ENCODE data around the gene NSMCE3.

- no peak for TF ChIP-seq CTCF (IDR thresholded peaks at IDR 0.05)
- TF ChIP-seq POLR2A (IDR thresholded peaks at IDR 0.05) = no peak
Observed at GRCh38 chr15:29225534-29226234, 43.9 kb downstream of the NSMCE3 start.
